G401 (cell line): ENCODE measurements around the gene SFXN5. TPM values are rescaled to one million over a fixed set of nuclear protein-coding genes. Genes with fewer than 3 reads are reported as not detected.

Experiments
- DNase-seq: peaks from one replicate; pipeline ENCODE4 v3.0.0-alpha.2; 2015; ENCODE audit warnings: low spot score
- in situ Hi-C: cut with HindIII; loops from 2 replicates; pipeline ENCODE4 v1.10.0; 2016; ENCODE audit warnings: low sequenced_read_pairs, mixed read lengths
- total RNA-seq: library from RNA; depleted of rRNA; stranded (reverse); fragments of >200 nt; shearing (Covaris generic); gene quantifications from 2 replicates; pipeline ENCODE4 v1.2.3, GENCODE V29; 2014; rRNA removed

The SFXN5 gene
- total RNA-seq, 1 experiment from 2014 or later: 24.6 TPM

- DNase-seq: no peak
- in situ Hi-C loops: no loop called here
These were observed 171.2 kb downstream of the SFXN5 start for GRCh38 chr2:72900191-72900825.

GRCh38 chr2:72898585-72898906, 173.0 kb downstream of the SFXN5 start:
- DNase-seq: no peak
- in situ Hi-C loops: no loop called here

GRCh38 chr2:72897785-72898584, 173.5 kb downstream of the SFXN5 start:
- in situ Hi-C loops: no loop called here
- no peak for DNase-seq

- in situ Hi-C loops: no loop called here
- DNase-seq: no peak
These were observed 175.1 kb downstream of the SFXN5 start for GRCh38 chr2:72896446-72896845.

GRCh38 chr2:72895759-72896281, 175.7 kb downstream of the SFXN5 start:
- DNase-seq: no peak
- in situ Hi-C loops: no loop called here

GRCh38 chr2:72895154-72895553, 176.4 kb downstream of the SFXN5 start:
- in situ Hi-C loops: no loop called here
- DNase-seq: no peak

GRCh38 chr2:72894514-72894913, 177.0 kb downstream of the SFXN5 start:
- in situ Hi-C loops: no loop called here
- DNase-seq: no peak

- in situ Hi-C loops: no loop called here
- peak; percentile 32 for DNase-seq
These were observed 177.8 kb downstream of the SFXN5 start for GRCh38 chr2:72893594-72894319.

- peak; percentile 78 for DNase-seq
- in situ Hi-C loops: no loop called here
These were observed 178.9 kb downstream of the SFXN5 start for GRCh38 chr2:72892506-72893173.

Other genes starting within 250 kb of the SFXN5 start
- gene EXOC6B, start 245.7 kb downstream of the SFXN5 start, total RNA-seq: 19.1 and 39.5 TPM in 2 replicates
- 55.9 and 65.8 TPM in 2 replicates for gene SPR, start 184.3 kb downstream of the SFXN5 start, total RNA-seq
- not detected in 2 replicates for gene EMX1, start 154.2 kb downstream of the SFXN5 start, total RNA-seq
- 18.1 and 19.0 TPM in 2 replicates for gene RAB11FIP5, start 41.2 kb upstream of the SFXN5 start, total RNA-seq
- not detected in 2 replicates for gene NOTO, start 130.9 kb upstream of the SFXN5 start, total RNA-seq
- 40.0 and 40.5 TPM in 2 replicates for gene SMYD5, start 142.5 kb upstream of the SFXN5 start, total RNA-seq
- gene PRADC1, start 161.5 kb upstream of the SFXN5 start, total RNA-seq: 21.9 and 33.7 TPM in 2 replicates
- 797 and 982 TPM in 2 replicates for gene CCT7, start 162.6 kb upstream of the SFXN5 start, total RNA-seq
- 3.6 and 11.1 TPM in 2 replicates for gene FBXO41, start 212.8 kb upstream of the SFXN5 start, total RNA-seq
- gene EGR4, start 221.8 kb upstream of the SFXN5 start, total RNA-seq: not detected in 2 replicates